Adrenal gland (tissue), 5 donors: ENCODE results near the gene SNED1.

ENCODE experiments used
- POLR2A ChIP-seq, 2 donors: fragments of 450-650 bp; IDR thresholded peaks; one replicate each; pipeline ENCODE4 v1.6.1; 2017; ENCODE audit warnings: antibody characterized with exemption in 2 of 2, mild to moderate bottlenecking in 2 of 2, moderate library complexity in 1 of 2
- TF ChIP-seq, protein P1 (sequence below), 6 experiments: fragments of 450-650 bp in 4 of 6; fragments of 200-600 bp in 2 of 6; sonication (generic) in 1 of 6; IDR thresholded peaks; 1 replicate in 5 of 6; 2 replicates in 1 of 6; pipeline versions ENCODE4 v1.5.1 to v1.8.0; 2016 to 2021; ENCODE audit warnings: antibody characterized with exemption in 6 of 6, mild to moderate bottlenecking in 2 of 6, moderate library complexity in 1 of 6
- donor health status: DM: no; HTN: no; CAD: no.

DNA sequence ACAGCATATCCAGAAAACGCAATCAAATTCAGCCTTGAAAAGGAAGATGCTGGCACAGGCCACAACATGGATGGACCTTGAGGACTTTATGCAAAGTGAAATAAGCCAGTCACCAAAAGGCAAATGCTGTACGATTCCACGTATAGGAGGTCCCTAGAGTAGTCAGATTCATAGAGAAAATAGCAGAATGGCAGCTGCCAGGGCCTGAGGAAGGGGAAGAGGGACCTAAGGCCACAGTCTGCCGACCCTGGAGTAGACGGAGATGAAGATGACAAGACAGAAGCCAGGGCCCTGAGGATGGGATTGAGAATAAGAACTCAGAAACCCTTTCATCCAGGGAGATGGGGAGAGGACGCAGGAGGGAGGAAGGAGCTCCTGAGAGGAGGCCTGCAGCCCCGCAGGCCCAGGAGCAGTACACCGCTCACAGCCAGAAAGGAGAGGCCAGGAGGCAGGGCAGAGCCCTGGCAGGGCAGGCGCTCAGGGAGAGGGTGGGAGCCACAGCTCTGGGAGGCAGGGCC, 111.7 kb downstream of the SNED1 start:
- TF ChIP-seq, protein P1, sequence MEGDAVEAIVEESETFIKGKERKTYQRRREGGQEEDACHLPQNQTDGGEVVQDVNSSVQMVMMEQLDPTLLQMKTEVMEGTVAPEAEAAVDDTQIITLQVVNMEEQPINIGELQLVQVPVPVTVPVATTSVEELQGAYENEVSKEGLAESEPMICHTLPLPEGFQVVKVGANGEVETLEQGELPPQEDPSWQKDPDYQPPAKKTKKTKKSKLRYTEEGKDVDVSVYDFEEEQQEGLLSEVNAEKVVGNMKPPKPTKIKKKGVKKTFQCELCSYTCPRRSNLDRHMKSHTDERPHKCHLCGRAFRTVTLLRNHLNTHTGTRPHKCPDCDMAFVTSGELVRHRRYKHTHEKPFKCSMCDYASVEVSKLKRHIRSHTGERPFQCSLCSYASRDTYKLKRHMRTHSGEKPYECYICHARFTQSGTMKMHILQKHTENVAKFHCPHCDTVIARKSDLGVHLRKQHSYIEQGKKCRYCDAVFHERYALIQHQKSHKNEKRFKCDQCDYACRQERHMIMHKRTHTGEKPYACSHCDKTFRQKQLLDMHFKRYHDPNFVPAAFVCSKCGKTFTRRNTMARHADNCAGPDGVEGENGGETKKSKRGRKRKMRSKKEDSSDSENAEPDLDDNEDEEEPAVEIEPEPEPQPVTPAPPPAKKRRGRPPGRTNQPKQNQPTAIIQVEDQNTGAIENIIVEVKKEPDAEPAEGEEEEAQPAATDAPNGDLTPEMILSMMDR (IDR thresholded peaks at IDR 0.05): no peak
- no peak for TF ChIP-seq POLR2A (IDR thresholded peaks at IDR 0.05)
